AG08395 (cell line): ENCODE data around the gene ZFP28.

ENCODE experiments used
- DNase-seq: peaks from one replicate; pipeline ENCODE4 v3.0.0; 2012; ENCODE audit warnings: mixed read lengths, low spot score

Gene ZFP28

DNA sequence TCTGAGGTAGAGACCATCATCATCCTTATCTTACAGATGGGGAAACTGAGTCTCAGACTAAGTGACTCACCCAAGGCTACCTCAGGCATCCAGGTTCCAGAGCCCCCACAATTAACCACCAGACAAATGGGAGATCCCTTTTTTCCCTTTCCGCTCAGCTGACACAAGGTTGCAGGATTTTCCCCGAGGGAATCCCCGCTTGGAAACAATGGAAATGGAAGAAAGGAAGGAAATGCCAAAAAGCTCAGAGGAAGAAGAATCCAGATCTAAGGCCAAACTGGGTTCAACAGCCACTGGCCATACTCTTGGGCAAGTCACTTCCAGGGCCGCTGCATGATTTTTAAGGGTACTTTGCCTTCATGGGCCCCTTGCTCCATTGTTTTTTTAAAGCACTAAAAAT is 57.9 kb downstream of the ZFP28 start:
- DNase-seq: no peak

DNA sequence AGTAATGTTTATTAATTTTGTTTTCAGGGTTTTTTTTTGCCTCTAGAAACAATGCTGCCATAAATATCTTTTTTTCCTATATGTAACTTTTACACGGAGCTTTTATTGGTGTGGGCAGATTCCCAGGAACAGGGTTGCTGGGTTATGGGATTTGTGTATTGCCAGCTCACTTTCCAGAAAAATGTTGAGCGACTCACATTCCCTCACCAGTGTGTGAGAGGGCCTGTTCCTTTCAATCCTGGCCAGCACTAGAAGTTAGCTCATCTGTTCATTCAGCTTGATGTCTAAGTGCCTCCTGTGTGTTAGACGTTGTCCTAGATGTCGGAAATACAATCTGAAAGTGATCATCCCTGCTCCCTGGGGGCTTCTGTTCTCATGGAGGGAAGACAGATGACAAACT is 58.9 kb downstream of the ZFP28 start:
- DNase-seq: no peak

DNA sequence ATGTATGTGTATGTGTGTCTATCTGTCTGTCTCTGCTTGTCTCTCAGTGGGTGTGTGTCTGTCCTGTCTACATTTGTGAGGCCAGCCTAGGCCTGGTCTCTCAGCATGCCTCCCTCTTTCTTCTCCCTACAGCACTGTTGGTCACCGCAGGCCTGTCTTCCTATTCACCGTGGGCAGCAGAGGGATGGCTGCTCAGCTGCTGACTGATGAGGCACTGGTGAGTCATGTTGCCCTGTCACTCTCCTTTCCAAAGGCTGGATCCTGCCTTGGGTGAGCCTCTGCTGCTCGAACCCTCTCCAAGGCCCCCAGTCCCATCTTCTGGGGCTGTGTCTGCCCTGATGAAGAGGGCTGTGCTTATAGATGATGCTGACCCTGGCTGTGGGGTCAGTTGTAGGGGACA is 62.6 kb downstream of the ZFP28 start:
- DNase-seq: no peak

- no peak for DNase-seq
Observed at GRCh38 chr19:56603829-56604228, 65.1 kb downstream of the ZFP28 start.
